Fibroblast of lung (primary cell): ENCODE measurements around the gene UBQLN4.

Experiments
- CTCF ChIP-seq, 2 donors: IDR thresholded peaks in 1 of 2; conservative IDR thresholded peaks in 1 of 2; 1 replicate in 1 of 2; 2 replicates in 1 of 2; pipeline ENCODE4 v1.5.1; 2011 to 2012; ENCODE audit warnings: low read length in 2 of 2, control low read depth in 1 of 2, inconsistent platforms in 1 of 2, low read depth in 1 of 2, mild to moderate bottlenecking in 1 of 2
- EZH2 ChIP-seq: IDR thresholded peaks from 2 replicates; pipeline ENCODE4 v1.5.1; 2012; ENCODE audit warnings: low read length, control low read depth, mild to moderate bottlenecking; ENCODE audit errors: missing control alignments

DNA sequence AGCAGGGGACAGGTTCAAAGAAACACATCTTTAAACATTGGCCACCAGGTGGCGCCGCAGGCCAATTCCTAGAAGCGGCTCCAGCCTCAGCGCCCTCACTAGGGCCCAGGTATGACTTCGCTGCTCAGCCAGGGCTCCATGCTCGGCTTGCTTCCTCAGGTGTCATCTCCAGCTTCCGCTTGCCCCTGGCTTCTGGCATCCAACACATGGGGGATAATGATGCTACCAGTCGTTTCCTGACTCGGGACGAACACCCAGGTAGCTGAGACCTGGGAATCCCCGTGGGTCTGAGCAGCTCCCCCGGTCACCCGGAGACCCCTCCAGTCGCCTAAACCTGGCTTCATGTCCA, 37.2 kb upstream of the UBQLN4 start:
- peak; percentile 63 to 69 for TF ChIP-seq CTCF (conservative IDR thresholded peaks at IDR 0.05 in 1 of 2, IDR thresholded peaks at IDR 0.05 in 1 of 2; ENCODE audit: low read depth in 1 of 2, low read length in 2 of 2)
- no peak for TF ChIP-seq EZH2
